HG03097 (cell line): ENCODE data around the gene MMGT1.

Experiments used
- ATAC-seq: cut with Tn5 transposase; IDR thresholded peaks from one replicate; pipeline ENCODE4 v1.9.1; 2021; ENCODE audit not compliant: unreplicated experiment, low FRiP score

MMGT1 gene

DNA sequence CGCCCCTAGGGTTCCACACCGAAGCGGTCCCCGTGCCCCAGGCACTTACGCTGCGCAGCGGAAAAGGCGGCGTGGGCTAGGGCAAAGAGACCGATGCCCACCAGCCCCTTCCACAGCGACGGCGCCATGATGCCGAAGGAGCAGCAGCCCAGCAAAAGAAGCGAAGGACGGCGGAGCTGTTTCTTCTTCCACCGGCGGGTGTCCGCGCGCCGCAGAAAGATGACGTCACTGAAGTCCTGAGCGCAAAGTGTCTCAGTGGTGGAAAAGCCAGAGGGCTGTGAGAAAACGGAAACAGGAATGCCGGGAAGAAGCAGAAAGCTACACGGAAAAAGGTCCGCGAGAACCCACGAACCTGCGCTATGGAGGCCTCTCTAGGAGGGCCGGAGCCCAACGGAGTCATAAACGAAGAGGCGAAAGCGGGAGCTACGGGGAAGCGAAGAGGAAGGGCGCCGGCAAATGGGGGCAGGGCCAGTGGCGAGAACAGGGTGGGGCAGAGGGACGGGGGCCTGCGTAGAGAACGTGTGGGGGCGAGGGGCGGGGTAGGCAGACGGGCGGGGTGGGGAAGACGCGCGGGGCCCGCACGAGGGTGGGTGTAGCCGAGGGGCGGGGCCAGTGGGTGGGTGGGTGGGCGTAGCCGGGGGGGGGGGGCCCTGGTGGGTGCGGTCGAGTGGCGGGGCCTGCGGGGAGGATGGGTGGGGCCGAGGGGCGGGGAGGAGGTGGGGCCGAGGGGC lies at the start of gene MMGT1:
TSS of gene MMGT1 (minus strand) at position 441 of the 731 bp plus-strand sequence. CDS start at position 128, 313 bp downstream.
- peak; percentile 70 for ATAC-seq

DNA sequence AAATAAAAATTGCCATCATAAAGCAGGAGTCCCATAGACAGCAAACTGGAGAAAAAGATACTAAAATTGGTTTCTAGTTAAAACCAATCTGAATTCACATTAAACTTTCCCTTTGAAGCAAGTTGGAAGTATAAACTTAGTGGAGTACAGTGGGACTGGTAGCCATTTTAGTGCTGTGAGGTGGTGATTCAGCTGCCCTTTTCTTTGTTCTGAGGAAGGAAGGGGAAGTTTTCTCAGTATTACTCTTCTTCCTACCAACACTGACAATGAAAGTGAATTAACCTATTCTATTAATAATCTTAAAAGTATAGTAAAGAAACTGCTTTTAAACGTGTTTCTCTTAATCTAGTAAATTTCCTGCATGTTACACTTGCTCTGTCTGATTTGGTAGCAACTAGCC lies 48.1 kb upstream of the MMGT1 start:
- peak; percentile 45 for ATAC-seq

- ATAC-seq: peak; percentile 85
Observed at GRCh38 chrX:136021160-136021559, 47.4 kb upstream of the MMGT1 start.

DNA sequence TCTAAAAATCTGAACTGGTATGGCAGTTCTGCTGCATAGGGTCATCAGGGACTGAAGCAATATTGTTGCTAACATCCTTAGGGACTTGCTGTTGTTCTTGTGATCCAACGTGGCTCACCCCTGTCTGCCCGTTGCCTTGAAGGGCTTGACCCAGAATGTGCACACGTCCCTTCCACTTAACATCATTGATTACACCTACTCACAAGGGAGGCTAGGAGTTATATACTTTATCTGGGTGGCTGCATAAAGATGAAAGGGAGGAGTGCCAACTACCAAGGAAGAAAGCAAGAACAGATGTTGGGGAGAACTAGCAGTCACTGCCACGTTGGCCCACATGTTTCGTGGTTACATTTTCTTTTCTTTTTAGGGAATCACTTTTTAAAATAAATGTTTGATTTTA lies 45.4 kb upstream of the MMGT1 start:
- no peak for ATAC-seq

- no peak for ATAC-seq
Observed at GRCh38 chrX:136016881-136017280, 43.1 kb upstream of the MMGT1 start.

- no peak for ATAC-seq
Observed at GRCh38 chrX:136015016-136015415, 41.2 kb upstream of the MMGT1 start.

DNA sequence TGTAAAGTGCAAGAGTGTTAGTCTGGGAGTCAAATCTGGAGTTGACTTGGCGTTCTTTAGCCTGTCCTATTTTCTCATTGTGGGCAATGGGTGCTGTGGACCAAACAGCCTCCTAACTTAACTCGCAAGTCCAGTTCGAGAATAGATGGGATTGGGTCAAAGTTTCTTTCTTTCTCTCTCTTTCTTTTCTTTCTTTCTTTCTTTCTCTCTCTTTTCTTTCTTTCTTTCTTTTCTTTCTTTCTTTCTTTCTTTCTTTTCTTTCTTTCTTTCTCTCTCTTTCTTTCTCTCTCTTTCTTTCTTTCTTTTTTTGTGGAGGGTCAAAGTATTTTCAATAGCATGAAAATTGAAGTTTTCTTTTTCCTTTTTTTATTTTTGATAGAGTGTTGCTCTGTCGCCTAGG lies 14.5 kb upstream of the MMGT1 start:
- no peak for ATAC-seq

- ATAC-seq: no peak
Observed at GRCh38 chrX:135985973-135986310, 12.2 kb upstream of the MMGT1 start.

GRCh38 chrX:135985157-135985972 lies 11.6 kb upstream of the MMGT1 start, which contains the start of gene SLC9A6:
TSS of gene SLC9A6 (plus strand) at chrX:135985435. CDS start at chrX:135985659, 224 bp downstream.
- peak; percentile 68 for ATAC-seq

DNA sequence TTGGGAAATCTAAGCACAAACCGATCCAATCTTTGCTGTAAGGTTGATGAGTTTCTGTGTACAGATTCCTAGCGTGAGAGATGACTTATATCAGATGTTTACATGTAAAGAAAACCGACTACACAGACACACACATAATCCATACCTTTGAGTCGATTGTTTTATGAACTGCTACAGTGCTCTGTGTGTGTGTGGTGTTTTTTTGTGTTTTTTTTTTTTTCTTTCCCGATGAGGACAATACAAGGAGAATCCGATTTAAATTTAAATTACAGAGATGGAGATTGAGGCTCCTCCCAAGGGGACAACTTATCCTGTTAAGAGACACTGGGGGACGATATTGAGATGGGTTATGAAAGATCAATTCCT lies 11.0 kb upstream of the MMGT1 start:
- no peak for ATAC-seq

- no peak for ATAC-seq
Observed at GRCh38 chrX:135984256-135984655, 10.5 kb upstream of the MMGT1 start.

DNA sequence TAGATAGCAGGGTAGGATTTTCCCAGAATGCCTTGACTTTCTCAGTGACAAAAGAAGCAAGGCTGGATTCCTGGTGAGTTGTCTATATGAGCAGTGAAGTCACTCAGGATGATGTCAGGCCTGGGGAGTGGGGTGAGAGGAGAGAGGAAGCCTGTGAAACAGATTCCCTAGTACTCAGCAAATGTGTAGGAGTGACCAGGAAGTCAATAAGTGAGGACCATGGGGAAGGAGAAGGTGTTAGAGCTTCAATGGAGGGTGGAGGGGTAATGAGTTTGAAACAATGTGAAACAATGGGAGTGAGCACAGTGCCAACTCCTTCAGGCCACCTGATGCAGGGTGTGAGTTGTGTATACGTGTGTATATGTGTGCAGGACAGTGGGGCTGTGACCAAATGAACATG lies 9.1 kb upstream of the MMGT1 start:
- ATAC-seq: no peak

GRCh38 chrX:135981668-135982067 lies 7.9 kb upstream of the MMGT1 start:
- no peak for ATAC-seq

- ATAC-seq: no peak
Observed at GRCh38 chrX:135981010-135981409, 7.2 kb upstream of the MMGT1 start.

DNA sequence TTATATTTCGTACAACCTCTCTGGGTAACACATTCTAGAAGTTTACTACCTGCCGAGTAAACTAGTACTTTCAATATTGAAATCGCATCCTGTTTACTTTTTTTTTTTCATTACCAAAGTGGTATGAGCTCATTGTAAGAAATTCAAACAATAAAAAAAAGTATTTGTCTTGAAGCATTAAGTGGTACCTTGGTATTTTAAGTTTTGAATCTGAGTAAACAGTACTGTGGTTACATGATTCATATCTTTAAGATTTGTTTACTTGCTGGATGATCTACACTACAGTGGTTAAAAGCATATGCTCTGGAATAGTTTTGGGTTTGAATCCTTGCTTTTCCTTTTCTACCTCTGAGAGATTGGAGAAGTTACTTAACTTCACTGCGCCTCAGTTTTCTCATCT lies 3.8 kb upstream of the MMGT1 start:
- no peak for ATAC-seq

- no peak for ATAC-seq
Observed at GRCh38 chrX:135975421-135975820, 1.6 kb upstream of the MMGT1 start.

DNA sequence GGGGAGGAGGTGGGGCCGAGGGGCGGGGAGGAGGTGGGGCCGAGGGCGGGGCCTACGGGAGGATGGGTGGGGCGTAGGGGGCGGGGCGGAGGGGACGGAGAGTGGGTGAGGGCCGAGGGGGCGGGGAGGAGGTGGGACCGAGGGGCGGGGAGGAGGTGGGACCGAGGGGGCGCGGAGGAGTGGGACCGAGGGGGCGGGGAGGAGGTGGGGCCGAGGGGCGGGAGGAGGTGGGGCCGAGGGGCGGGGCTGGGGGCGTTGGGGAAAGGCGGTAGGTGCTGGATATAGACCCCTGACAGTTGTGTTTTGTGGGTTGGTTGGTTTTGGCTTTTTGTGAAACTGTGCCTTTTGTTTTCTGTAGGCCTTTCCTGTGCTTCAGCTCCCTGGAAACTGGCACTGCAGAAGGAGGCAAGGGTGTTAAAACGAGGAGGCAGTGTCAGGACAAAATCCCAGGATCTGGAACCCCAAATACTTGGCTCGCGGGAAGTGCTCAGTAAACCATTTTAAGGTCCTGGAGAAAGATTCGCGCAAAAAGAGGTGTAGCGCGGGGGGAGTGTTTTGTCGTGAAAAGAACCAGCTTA lies 580 bp upstream of the MMGT1 start:
- ATAC-seq: no peak

DNA sequence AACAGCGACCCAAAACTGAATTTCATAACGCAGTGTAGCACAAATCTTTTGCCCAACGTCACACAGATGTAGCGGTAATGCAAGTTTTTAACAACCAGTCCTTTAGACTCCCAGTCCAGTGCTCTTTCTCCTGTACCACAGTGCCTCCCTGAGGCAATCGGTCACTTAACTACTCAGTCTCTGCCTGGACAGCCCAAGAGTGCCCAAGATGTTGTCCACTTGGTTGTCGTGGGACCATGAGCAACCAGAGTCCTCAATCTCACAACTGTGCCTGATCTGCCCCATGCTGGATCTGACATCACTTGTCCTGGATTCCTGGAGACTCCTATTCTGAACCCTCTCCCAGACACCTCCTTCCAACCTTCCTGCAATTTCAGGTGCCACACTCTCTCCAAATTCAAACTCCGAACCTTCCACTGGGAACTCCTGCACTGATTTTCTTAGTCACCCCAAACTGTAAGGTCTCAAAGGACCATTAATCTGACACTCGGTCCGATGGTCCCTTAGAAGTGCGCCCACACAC lies 702 bp downstream of the MMGT1 start:
- ATAC-seq: peak; percentile 35

DNA sequence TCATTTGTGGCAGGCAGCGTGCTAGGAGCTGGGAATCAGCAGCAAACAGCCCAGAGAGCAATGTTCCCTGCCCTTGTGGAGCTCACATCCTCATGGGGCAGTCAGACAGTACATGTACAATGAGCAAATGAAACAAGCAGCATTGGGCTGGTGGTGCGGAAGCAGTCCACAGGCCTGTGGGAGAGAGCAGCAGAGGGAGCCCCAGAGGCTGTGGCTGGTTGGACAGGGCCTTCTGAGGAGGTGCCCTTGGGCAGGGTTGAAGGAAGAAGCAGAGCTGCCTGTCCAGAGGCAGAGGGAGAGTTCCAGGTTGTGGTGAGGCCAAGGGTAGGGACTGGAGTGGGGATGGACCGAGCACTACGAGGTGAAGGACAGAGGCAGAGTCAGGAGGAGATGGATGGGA lies 22.5 kb downstream of the MMGT1 start:
- ATAC-seq: no peak

GRCh38 chrX:135944486-135944885 lies 29.3 kb downstream of the MMGT1 start:
- no peak for ATAC-seq
